Transverse colon (tissue), 4 donors: ENCODE data around the gene MROH2A. TPM values are rescaled to one million over a fixed set of nuclear protein-coding genes. Genes with fewer than 3 reads are reported as not detected.

ENCODE experiments used
- DNase-seq: peaks from one replicate; pipeline ENCODE4 v3.0.0-alpha.2; 2019
- H3K27ac ChIP-seq, 4 donors: fragments of 200-600 bp; sonication (generic); 2 replicates each; pipeline ENCODE4 v1.5.1; 2016 to 2018; ENCODE audit warnings: inconsistent platforms in 4 of 4
- H3K27me3 ChIP-seq: fragments of 200-600 bp; sonication (generic); 2 replicates; pipeline ENCODE4 v1.5.1; 2017; ENCODE audit warnings: inconsistent platforms
- H3K36me3 ChIP-seq, 4 donors: fragments of 200-600 bp; sonication (generic); 2 replicates each; pipeline ENCODE4 v1.5.1; 2017 to 2019; ENCODE audit warnings: inconsistent platforms in 4 of 4
- H3K4me1 ChIP-seq, 4 donors: fragments of 200-600 bp; sonication (generic); 2 replicates each; pipeline ENCODE4 v1.5.1; 2017 to 2020; ENCODE audit warnings: inconsistent platforms in 4 of 4
- H3K4me3 ChIP-seq, 4 donors: fragments of 200-600 bp; sonication (generic); 1 replicate in 1 of 4; 2 replicates in 3 of 4; pipeline versions ENCODE4 v1.5.1 to v1.6.1; 2017 to 2019; ENCODE audit warnings: inconsistent platforms in 4 of 4
- H3K9me3 ChIP-seq, 2 donors: fragments of 200-600 bp; sonication (generic); 2 replicates each; pipeline ENCODE4 v1.5.1; 2017 to 2019; ENCODE audit warnings: inconsistent platforms in 2 of 2
- EP300 ChIP-seq: sonication (generic); formaldehyde crosslinking; IDR thresholded peaks from one replicate; pipeline ENCODE4 v1.6.1; 2017; ENCODE audit warnings: antibody characterized with exemption, low read depth
- POLR2A ChIP-seq: fragments of 450-650 bp; IDR thresholded peaks from one replicate; pipeline ENCODE4 v1.6.1; 2016; ENCODE audit warnings: antibody characterized with exemption, mild to moderate bottlenecking, moderate library complexity
- POLR2AphosphoS5 ChIP-seq, 3 donors: sonication (generic); formaldehyde crosslinking; IDR thresholded peaks; one replicate each; pipeline ENCODE4 v1.6.1; 2016; ENCODE audit warnings: antibody characterized with exemption in 3 of 3
- WGBS, 2 donors: methylation state at CpG; one replicate each; pipeline ENCODE4 v1.1.5; 2018; ENCODE audit warnings: low coverage in 1 of 2; 5-methylcytosine and 5-hydroxymethylcytosine counted together
- in situ Hi-C, 4 donors: fragments of 200-750 bp; cut with MboI; loops; one replicate each; pipeline versions ENCODE4 v1.15.0 to v1.15.1; 2017; ENCODE audit warnings: low sequenced_read_pairs in 3 of 4, low pct_ligation_motif_present in 1 of 4, low pct_unique_long_range_greater_than_20kb in 1 of 4
- intact Hi-C: fragments of 100-400 bp; cut with DNase I; formaldehyde crosslinking; loops from one replicate; pipeline ENCODE4 v1.15.1; 2023; ENCODE audit warnings: low total_unique reads
- total RNA-seq, 4 donors: library from RNA; depleted of rRNA; stranded (reverse); fragments of >200 nt; gene quantifications; one replicate each; pipeline ENCODE4 v1.1.0, GENCODE V29; 2016
- TF ChIP-seq, protein P1 (sequence below), 5 experiments: fragments of 200-600 bp in 3 of 5; fragments of 450-650 bp in 2 of 5; sonication (generic) in 3 of 5; IDR thresholded peaks; 1 replicate in 2 of 5; 2 replicates in 3 of 5; pipeline ENCODE4 v1.5.1; 2016 to 2017; ENCODE audit warnings: antibody characterized with exemption in 5 of 5, inconsistent platforms in 3 of 5, mild to moderate bottlenecking in 2 of 5, moderate library complexity in 1 of 5

Gene MROH2A
- total RNA-seq, 4 donors from 2014 or later, result 0.14 TPM; not detected in 3

DNA sequence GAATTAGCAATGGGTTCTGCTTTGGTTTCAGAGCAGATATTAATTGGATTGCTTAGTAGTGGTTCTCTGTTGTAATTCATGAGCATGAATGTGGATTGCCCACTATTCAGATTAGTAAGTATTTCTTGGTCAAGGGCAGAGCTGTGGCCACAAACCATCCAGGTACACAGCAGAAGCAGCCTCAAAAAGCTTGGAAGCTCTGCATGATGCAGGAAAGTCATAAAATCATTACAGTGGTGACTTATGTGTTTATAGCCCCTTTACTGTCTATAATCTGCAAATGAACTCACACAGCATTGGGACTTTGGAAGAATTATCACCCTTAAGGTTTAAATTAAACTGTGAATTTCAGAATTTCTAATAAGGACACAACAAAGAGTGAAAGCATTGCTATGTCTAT, 20.0 kb upstream of the MROH2A start:
- H3K9me3 ChIP-seq, result no peaks in the 10 kb centered on the region
- in situ Hi-C loops (no loop called here), intact Hi-C loops (no loop called here)
- no peaks in the 10 kb centered on the region for H3K36me3 ChIP-seq
- H3K27ac ChIP-seq, result no peak overlapping the region
- no peaks in the 10 kb centered on the region for H3K27me3 ChIP-seq
- no peak for DNase-seq
- H3K4me3 ChIP-seq, result no peak overlapping the region
- peaks cover 0 to 22% (median 5%) of the 10 kb centered on the region in 4 donors for H3K4me1 ChIP-seq
- TF ChIP-seq POLR2A (no peak), POLR2AphosphoS5 (IDR thresholded peaks at IDR 0.05) (no peak), EP300 (no peak)
- TF ChIP-seq, protein P1, sequence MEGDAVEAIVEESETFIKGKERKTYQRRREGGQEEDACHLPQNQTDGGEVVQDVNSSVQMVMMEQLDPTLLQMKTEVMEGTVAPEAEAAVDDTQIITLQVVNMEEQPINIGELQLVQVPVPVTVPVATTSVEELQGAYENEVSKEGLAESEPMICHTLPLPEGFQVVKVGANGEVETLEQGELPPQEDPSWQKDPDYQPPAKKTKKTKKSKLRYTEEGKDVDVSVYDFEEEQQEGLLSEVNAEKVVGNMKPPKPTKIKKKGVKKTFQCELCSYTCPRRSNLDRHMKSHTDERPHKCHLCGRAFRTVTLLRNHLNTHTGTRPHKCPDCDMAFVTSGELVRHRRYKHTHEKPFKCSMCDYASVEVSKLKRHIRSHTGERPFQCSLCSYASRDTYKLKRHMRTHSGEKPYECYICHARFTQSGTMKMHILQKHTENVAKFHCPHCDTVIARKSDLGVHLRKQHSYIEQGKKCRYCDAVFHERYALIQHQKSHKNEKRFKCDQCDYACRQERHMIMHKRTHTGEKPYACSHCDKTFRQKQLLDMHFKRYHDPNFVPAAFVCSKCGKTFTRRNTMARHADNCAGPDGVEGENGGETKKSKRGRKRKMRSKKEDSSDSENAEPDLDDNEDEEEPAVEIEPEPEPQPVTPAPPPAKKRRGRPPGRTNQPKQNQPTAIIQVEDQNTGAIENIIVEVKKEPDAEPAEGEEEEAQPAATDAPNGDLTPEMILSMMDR (IDR thresholded peaks at IDR 0.05), result no peak

DNA sequence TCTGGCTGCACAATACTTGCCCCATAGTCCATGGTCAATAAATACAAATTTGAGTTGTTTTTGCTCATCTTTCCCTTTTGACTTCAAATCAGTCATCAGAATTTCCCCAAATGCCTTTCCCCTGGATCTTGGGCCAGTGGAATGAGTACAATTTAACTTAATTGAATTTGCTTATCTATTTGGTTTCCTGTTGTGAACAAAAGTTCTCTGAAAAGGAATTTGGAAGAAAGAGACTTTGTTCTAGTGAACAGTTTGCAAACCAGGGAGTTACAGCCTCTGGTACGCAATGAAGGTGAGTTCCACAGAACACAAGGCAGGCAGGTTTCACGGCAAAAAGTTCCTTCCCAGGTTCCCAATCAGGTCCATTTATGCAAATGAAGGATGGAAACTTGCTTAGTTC, 19.3 kb upstream of the MROH2A start:
- Histone ChIP-seq H3K27me3 (no peaks in the 10 kb centered on the region), H3K9me3 (no peaks in the 10 kb centered on the region), H3K4me3 (no peak overlapping the region), H3K36me3 (no peaks in the 10 kb centered on the region), H3K4me1 (peaks cover 0 to 27% (median 8%) of the 10 kb centered on the region in 4 donors), H3K27ac (no peak overlapping the region)
- TF ChIP-seq, protein P1 (IDR thresholded peaks at IDR 0.05), result no peak
- TF ChIP-seq POLR2AphosphoS5 (IDR thresholded peaks at IDR 0.05) (no peak), EP300 (no peak), POLR2A (no peak)
- 60 to 70% methylated on average over 2 of the region's 2 CpGs for WGBS, 2 donors
- no peak for DNase-seq
- in situ Hi-C loops (no loop called here), intact Hi-C loops (no loop called here)

DNA sequence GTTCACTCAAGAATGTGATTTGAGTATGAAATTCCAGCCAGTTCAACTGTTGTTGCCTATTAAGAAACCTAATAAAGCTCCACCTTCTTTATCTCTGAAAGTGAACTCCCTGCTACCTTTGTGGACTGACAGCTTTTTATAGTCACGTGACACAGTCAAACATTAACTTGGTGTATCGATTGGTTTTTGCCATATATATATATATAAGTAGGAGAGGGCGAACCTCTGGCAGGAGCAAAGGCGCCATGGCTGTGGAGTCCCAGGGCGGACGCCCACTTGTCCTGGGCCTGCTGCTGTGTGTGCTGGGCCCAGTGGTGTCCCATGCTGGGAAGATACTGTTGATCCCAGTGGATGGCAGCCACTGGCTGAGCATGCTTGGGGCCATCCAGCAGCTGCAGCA, 18.1 kb upstream of the MROH2A start, which contains the start of gene UGT1A1:
Gene UGT1A1, plus strand, starts transcription at position 228 of the 400 bp plus-strand sequence. Its CDS starts 18 bp downstream, at position 246.
- TF ChIP-seq EP300 (no peak), POLR2A (no peak), POLR2AphosphoS5 (IDR thresholded peaks at IDR 0.05) (no peak)
- TF ChIP-seq, protein P1 (IDR thresholded peaks at IDR 0.05), result no peak
- in situ Hi-C loops (no loop called here), intact Hi-C loops (no loop called here)
- Histone ChIP-seq H3K4me3 (no peak within 1 kb of the TSS), H3K36me3 (no peaks in the 10 kb centered on the region), H3K27ac (no peak within 1 kb of the TSS), H3K27me3 (no peaks in the 10 kb centered on the region), H3K4me1 (peaks cover 0 to 36% (median 9%) of the 10 kb centered on the region in 4 donors), H3K9me3 (no peaks in the 10 kb centered on the region)
- 40 to 82% methylated on average over 2 to 6 of the region's 6 CpGs for WGBS, 2 donors
- DNase-seq, result no peak

DNA sequence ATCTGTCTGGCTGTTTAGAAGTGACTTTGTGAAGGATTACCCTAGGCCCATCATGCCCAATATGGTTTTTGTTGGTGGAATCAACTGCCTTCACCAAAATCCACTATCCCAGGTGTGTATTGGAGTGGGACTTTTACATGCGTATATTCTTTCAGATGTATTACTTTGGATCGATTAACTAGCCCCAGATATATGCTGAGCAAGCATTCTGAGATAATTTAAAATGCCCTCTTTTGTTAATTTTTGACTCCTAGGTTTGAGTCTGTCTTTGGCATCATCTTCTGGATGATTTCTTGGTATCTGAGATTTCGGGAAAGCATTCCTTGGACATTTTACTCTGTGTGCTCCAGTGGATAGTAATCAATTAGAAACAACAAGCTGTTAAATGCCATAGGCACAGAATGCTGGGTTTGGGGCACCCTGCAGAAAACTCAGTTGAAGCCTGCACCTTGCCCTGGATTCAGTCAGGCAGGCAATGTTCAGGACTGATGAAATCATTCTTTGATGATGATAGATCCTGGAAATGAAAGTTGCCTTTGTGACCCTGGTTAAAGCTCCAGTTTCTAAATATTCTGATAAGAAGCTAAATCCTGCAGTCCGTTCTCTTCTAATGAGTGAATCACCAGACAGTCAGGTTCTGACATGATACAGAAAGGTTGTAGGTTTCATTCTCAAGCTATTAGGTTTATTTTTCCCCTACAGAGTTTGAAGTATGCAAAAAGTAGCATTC, 16.9 kb upstream of the MROH2A start:
- H3K4me3 ChIP-seq, result no peak overlapping the region

More for the DNA sequence above, 16.9 kb upstream of the MROH2A start:
- H3K9me3 ChIP-seq, result no peaks in the 10 kb centered on the region
- no peaks in the 10 kb centered on the region for H3K36me3 ChIP-seq
- intact Hi-C loops (no loop called here), in situ Hi-C loops (no loop called here)
- H3K27me3 ChIP-seq, result no peaks in the 10 kb centered on the region
- no peak overlapping the region for H3K27ac ChIP-seq
- DNase-seq, result no peak
- H3K4me1 ChIP-seq, result peaks cover 0 to 36% (median 9%) of the 10 kb centered on the region in 4 donors
- 77 to 83% methylated on average over 3 to 4 of the region's 4 CpGs for WGBS, 2 donors
- no peak for TF ChIP-seq EP300
- TF ChIP-seq, protein P1 (IDR thresholded peaks at IDR 0.05), result no peak
- no peak for TF ChIP-seq POLR2A
- TF ChIP-seq POLR2AphosphoS5 (IDR thresholded peaks at IDR 0.05), result no peak
